ENCODE measurements around the gene PAXIP1.

- no peak for TF ChIP-seq CTCF (IDR thresholded peaks at IDR 0.05; ENCODE audit: low read depth, low read length, poor library complexity, severe bottlenecking)
- TF ChIP-seq EZH2phosphoT487 (IDR thresholded peaks at IDR 0.05; ENCODE audit: borderline replicate concordance, low read length): no peak
Observed at GRCh38 chr7:154896076-154896475, 106.8 kb downstream of the PAXIP1 start.
